H1 (cell line): ENCODE data around the gene CCDC88C. TPM values are rescaled to one million over a fixed set of nuclear protein-coding genes. Genes with fewer than 3 reads are reported as not detected.

Source experiments
- CHD7 ChIP-seq: fragments of 300-600 bp; sonication (generic); IDR thresholded peaks from 2 replicates; pipeline ENCODE4 v1.7.1; 2012; ENCODE audit warnings: low read length, moderate library complexity, mild to moderate bottlenecking, inconsistent platforms; ENCODE audit not compliant: insufficient replicate concordance
- EZH2 ChIP-seq: fragments of 200-600 bp; sonication (generic); IDR thresholded peaks from 2 replicates; pipeline ENCODE4 v1.7.1; 2012; ENCODE audit warnings: low read depth, mild to moderate bottlenecking, moderate library complexity, low read length, inconsistent platforms; ENCODE audit not compliant: severe bottlenecking
- polyA plus RNA-seq, 7 experiments: library from polyadenylated mRNA; depleted of rRNA in 3 of 7; stranded (reverse) in 5 of 7; unstranded in 2 of 7; fragments of >200 nt in 5 of 7; fragments of 200-250 nt in 2 of 7; gene quantifications; 1 replicate in 5 of 7; 2 replicates in 1 of 7; 4 replicates in 1 of 7; pipeline versions ENCODE4 v1.2.1 to v1.2.3, GENCODE V29; 2011 to 2013; ENCODE audit warnings: missing spikeins in 2 of 7, mixed read lengths in 2 of 7
- total RNA-seq: library from RNA; stranded (reverse); fragmentation: NEBNext Ultra II Directional; extraction: Animal tissue kit (Norgen Biotek cat#: 25700); gene quantifications from 2 replicates; pipeline ENCODE4 v1.2.1, GENCODE V29; 2021

The CCDC88C gene
- total and polyA plus RNA-seq, 2 of the 8 experiments (the other 6 are each of a cell fraction or from before 2014, with no cell fraction given): 10.3 to 57.7 TPM

- no peak for TF ChIP-seq CHD7
- no peak for TF ChIP-seq EZH2
Observed at GRCh38 chr14:91344096-91344495, 73.5 kb downstream of the CCDC88C start (continued).
